Nucleus accumbens (tissue), 56 donors: ENCODE measurements around the gene RBBP4.

Experiments used
- DNase-seq, 56 donors: peaks; one replicate each; lab custom pipeline; 2025; lab: John Stamatoyannopoulos, UW

RBBP4 gene

DNA sequence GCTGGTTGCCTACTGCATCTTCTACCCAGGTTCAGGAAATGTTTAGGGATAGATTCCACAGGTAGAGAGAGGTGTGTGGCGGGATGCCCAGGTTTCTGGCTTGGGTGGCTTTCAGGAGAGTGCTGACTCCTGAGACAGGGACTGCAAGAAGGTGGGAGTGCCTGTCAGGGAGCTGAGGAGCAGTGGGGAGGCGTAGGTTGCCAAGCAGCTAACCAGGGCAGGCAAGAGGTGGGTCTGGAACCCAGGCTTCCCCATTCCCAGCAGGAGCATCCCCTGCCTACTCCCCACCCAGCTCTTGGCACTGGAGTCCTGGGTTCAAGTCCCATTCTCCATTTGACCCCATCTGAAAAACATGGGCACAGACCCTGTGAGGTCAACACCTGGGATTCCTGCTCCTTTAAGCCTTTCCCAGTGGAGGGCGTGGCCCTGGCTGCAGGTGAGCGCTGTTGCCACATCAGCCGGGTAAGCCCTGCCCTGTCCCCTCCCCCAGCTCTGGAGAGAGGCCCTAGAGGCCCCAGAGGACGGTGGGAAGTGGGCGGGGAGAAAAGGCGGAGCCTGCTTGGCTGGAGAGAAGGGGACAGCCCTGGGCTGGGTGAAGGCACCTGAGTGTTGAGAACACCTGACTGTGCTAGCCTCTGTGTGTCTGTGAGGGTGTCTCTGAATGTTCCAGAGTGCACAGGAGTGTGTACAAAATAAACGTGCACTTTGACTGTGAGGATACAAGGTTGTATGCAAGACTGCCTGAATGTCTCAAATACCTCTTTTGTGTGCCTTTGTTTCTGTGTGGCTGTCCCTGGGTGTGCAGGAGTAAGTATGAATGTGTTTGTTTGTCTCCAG lies 65.5 kb downstream of the RBBP4 start:
- DNase-seq, result peak in 4 of 56 donors; percentile 4 to 45 (median 8)

DNA sequence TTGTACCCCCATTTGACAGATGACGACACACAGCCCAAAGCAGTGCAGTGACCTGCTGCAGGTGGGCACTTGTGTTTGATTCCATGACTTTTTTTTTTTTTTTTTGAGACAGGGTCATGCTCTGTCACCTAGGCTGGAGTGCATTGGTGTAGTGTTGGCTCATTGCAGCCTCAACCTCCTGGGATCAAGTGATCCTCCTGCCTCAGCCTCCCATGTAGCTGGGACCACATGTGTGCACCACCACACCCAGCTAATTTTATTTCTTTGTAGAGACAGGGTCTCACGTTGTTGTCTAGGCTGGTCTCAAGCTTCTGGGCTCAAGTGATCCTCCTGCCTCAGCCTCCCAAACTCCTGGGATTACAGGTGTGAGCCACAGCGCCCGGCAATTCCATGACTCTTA lies 66.5 kb downstream of the RBBP4 start:
- DNase-seq, result no peak

DNA sequence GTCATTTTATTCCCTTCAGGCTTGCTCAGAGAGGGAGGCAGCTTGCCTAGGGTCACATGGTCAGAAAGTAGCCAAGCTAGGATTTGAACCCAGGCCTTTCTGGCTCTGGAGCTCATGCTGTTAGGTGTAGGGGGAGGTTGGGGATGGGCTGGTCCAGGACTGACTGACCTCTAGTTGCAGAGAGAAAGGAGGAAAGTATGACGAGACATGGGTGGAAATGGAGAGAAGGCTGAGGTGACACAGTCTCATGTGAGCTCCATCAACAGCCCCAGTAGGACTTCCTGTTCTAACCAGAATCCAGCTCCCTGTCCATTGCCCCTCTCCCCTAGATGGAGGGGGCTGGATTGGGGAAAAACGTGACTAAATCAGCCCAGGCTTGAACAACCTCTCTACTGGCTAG lies 67.0 kb downstream of the RBBP4 start:
- DNase-seq, result no peak

DNA sequence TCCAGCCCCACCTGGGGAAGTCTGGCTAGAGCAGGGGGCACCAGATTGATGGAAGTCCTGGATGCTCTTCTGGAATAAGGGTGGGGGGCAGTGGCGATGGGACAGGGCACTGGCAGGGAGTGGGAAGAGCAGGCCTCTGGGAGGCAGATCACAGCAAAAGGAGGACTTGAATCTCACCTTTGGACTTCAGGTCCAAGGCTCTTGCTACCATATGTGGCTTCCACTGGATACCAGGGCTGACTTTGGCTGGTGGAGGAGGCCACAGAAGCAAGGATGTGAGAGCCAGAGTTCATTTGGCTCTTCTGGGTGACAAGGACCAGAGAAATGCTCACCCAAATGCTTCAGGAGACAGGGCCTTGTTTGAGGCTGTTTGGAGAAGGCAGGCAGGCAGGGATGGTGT lies 67.5 kb downstream of the RBBP4 start:
- DNase-seq, result no peak

DNA sequence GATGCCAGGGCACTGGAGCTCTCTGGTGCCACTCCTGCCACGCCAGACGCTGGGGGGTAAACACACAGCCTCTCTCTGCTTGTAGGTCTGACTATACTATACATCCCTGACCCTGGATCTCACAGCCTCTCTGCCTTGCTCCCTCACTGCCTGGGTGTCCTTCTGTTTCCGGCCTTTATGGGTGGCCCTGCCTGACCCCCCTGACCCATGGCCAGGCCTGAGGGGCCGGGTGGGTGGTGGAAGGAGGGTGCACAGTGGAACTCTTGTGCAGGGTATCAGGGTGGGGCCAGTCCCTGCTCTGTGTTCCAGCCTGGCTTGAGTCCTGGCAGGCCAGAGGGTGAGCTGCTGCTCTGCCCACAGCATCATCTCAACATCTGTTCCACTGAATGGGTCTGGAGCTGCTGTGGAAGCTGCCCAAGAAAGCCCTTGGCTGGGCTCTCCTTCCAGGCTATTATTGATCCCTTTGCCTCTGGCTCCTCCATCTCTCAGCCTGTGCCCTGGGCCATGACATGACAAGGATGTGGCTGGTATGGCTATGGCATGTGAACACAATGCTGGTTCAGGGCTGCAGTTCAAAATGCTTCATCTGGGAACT lies 68.8 kb downstream of the RBBP4 start:
- DNase-seq, result no peak

DNA sequence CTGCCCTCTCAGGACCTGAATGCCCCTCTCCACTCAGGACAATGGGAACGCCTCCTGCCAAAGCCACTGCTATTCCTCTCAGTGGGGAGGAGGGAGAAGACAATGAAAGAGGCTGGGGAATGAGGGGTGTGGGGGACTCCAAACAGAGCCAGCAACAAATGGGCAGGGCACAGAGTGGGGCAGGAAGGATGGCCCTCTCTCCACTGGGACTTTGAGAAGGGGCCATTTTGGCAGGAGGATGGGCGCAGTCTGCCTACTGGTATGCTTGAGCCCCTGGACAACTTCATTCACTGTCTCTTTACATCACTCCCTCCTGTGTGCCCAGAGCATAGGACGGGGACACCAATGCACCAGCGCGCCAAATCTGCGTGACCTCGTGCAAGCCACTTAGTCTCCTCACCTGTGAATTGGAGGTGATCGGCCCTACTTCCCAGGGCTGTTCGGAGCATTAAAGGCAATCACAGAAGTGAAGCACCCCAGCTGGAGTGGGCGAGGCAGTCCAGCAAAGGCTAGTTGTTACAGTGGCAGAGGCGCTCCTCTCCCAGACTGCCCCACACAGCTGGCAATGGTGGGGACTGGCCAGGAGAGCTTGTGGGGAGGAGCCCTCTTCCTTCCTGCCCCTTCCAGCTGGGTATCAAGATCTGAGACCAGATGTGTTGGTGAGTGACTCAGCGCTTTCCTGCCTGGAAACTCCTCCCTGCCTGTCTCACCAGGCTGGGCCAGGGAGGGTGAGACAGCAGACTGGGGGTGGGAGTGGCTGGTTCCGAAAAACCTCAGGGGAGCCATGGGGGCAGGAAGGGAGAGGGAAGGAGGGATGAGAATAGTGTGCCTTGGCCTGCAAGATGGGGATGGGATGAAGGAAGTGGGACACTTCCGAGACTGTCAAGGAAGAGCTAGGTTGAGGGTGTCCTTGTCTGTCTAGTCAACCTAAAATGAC lies 73.9 kb downstream of the RBBP4 start:
- DNase-seq, result peak in 6 of 56 donors; percentile 14 to 38 (median 17)

DNA sequence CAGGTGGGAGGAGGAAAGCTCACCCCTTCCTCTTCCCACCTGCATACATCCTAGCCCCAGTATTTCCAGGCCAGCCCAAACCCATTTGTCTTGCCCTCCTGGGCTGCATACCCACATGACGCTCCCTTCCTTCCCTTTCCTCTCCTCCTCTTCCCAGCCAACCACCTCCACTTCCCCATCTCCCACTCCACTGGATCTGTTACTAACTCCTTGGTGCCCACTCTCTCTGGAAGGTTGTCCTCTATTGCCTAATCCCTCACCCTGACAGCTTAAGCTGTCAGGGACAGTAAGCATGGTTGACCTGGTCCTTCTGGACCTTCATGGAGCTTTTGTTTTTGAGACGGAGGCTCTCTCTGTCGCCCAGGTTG lies 74.6 kb downstream of the RBBP4 start:
- no peak for DNase-seq

DNA sequence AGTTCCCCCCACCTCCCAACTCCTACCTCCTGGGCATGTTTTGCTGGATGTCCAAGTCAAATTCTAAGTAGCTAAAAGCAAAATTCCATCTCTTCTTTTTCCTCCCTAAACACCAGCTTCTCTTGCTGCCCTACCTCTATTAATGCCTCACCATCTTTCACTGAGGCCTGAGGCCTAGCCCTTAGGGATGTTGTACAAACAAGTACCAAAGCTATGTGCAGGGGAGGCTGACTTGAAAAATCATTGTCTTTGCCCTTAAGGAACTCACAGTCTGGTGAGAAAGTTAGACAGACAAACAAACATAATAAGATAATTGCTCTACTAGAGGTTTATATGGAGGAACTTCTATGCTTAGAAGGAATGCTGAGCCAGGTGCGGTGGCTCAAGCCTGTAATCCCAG lies 76.9 kb downstream of the RBBP4 start:
- no peak for DNase-seq

DNA sequence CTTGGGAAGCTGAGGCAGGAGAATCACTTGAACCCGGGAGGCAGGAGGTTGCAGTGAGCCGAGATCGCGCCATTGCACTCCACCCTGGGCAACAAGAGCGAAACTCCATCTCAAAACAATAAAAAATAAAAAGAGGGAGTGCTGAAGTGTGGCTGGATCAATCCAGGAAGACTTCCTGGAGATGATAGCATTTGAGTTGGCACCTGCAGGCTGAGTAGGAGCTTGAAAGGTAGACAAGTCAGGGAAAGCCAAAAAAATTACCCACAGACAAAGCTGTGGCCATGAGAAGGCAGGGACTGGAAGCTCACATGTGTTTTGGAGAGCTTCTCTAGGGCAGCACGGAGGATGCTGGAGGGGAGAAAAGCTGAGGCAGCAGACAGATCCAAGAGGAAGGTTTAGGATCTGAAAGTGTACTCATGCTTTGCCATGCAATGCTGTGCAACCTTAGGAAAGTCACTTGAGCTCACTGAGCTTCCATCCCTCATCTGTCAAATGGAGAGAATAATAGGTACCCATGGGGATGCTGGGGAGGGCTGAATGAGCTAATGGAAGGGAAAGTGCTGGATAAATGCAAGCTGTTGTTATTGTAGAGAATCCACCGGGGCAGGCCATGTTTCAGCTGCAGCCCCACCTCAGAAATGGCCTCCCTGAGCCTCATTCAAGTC lies 77.5 kb downstream of the RBBP4 start:
- no peak for DNase-seq

DNA sequence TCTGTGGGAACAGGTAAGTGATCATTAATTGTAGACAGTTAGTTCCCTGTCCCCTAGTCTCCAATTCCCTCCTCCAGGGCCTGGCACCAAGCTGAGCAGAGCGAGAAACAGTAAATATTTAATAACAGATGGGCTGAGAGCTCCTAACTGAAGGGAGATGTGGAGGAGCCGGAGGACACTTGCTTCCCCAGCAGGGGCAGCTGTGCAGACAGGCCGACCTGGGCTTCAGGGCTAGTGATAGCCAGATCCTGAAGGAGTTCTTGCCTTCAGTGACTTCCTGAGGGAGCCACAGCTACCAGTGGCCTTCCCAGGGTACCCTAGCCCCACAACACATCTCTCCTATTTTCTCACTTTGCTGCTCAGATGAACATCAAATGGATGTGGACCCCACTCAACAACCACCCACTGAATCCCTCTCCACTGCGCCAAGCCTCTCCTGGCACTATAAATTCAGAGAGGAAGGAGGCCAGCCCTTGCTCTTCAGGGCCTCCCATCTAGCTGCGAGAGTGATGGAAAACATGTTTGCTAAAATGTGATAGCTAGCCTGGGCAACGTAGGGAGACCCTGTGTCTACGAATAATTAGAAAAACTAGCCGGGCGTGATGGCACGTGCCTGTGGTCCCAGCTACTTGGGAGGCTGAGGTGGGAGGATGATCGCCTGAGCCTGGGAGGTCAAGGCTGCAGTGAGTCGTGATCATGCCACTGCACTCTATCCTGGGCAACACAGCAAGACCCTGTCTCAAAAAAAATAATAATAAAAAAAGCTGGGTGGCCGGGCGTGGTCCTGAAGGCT lies 78.4 kb downstream of the RBBP4 start:
- no peak for DNase-seq

DNA sequence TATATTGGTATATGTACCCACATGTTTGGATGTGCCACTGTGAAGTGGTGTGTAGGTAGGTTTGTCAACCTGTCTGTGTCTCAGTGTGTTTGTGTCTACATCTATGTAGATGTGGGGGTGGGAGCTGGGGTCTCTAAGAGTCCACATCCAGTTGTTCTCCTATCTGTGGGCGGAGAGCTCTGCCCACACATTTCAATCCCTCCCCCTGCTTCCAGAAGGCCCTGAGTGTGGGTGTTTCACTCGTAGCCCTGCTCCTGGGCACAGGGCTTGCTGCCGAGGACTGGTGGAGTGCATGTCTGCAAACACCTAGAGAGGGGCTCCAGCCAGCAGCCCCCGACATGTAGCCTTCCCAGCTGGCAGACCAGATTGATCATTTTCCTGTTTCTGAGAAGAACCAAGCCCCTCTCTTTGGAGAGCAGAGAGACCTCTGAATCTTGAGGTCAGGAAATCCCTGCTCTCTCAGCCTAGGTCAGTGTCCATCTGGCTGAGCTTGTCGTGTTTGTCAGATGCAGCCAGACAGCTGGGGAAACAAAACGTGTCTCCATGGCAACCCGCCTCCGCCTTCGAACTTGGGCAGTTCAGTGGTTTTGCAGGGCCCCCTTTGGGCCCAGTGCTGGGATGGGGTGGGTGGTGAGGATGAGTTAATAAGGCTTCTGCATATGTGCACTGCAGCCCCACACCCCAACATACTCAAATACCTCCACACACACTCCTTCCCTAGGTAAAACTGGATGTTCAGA lies 82.7 kb downstream of the RBBP4 start:
- no peak for DNase-seq
